Measurements from ENCODE around the gene CPD. TPM values are rescaled to one million over a fixed set of nuclear protein-coding genes. Genes with fewer than 3 reads are reported as not detected.
"Not testable (repeated sequence)": the region's sequence is repeated elsewhere in the genome, so short reads cannot be mapped to it uniquely, and the experiment has no call there.

The CPD gene
- total RNA-seq, 2 experiments from 2014 or later = 18.6 to 23.3 TPM

- Mint-ChIP-seq H3K27me3 (no peaks in the 10 kb centered on the region), H3K9me3 (peaks cover 4% of the 10 kb centered on the region), H3K36me3 (peaks cover 15% of the 10 kb centered on the region), H3K27ac (no peak overlapping the region), H3K4me1 (peaks cover 3% of the 10 kb centered on the region), H3K4me3 (no peak overlapping the region)
- DNase-seq (no peak), ATAC-seq (ENCODE audit: low read depth) (no peak)
- POLR2A ChIA-PET = interaction anchor here (0.7 kb wide), 1 partner anchor 679 kb away, joined by 4 read pairs; no protein-coding TSS in a partner anchor
Measured at GRCh38 chr17:30401097-30401496, 22.4 kb downstream of the CPD start.

DNA sequence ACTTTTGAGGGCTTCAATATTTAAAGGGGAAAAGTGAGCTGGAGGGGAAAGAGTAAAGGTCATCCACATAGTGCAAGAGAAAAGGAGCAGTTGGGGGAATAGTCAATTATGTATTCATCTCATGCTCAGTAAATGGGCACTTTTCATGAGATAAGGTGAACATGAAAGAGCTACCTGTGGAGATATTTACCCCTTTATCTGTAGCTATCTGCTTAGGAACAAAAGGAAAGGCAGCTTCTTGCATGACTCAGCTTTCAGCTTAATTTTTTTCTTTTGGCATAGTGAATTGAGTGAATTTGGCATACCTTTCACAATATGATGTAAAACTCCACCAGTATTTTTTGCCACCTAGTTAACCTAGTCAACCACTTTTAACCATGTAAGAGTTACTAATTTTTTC, 26.4 kb downstream of the CPD start:
- Mint-ChIP-seq H3K9me3 (peaks cover 9% of the 10 kb centered on the region), H3K27ac (no peak overlapping the region), H3K4me3 (no peak overlapping the region), H3K27me3 (no peaks in the 10 kb centered on the region), H3K4me1 (no peaks in the 10 kb centered on the region), H3K36me3 (peaks cover 25% of the 10 kb centered on the region)
- POLR2A ChIA-PET = no interaction called here
- no peak for DNase-seq
- ATAC-seq (ENCODE audit: low read depth) = no peak

- H3K36me3 Mint-ChIP-seq = peaks cover 36% of the 10 kb centered on the region
- ATAC-seq (ENCODE audit: low read depth); DNase-seq; H3K9me3 Mint-ChIP-seq; POLR2A ChIA-PET; H3K4me1 Mint-ChIP-seq; H3K4me3 Mint-ChIP-seq; H3K27ac Mint-ChIP-seq; H3K27me3 Mint-ChIP-seq: not testable (repeated sequence)
Measured at GRCh38 chr17:30410627-30411026, 31.9 kb downstream of the CPD start.

DNA sequence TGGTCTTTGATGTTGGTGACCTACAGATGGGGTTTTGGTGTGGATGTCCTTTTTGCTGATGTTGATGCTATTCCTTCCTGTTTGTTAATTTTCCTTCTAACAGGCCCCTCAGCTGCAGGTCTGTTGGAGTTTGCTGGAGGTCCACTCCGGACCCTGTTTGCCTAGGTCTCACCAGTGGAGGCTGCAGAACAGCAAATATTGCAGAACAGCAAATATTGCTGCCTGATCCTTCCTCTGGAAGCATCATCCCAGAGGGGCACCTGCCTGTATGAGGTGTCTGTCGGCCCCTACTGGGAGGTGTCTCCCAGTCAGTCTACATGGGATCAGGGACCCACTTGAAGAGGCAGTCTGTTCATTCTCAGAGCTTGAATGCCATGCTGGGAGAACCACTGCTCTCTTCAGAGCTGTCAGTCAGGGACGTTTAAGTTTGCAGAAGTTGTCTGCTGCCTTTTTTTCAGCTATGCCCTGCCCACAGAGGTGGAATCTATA, 33.3 kb downstream of the CPD start:
- H3K27ac Mint-ChIP-seq; H3K4me3 Mint-ChIP-seq; ATAC-seq (ENCODE audit: low read depth); DNase-seq; H3K4me1 Mint-ChIP-seq; H3K9me3 Mint-ChIP-seq; POLR2A ChIA-PET; H3K27me3 Mint-ChIP-seq: not testable (repeated sequence)
- H3K36me3 Mint-ChIP-seq = peaks cover 39% of the 10 kb centered on the region

GRCh38 chr17:30413109-30413508, 34.4 kb downstream of the CPD start:
- Mint-ChIP-seq H3K4me3 (no peak overlapping the region), H3K27me3 (no peaks in the 10 kb centered on the region), H3K27ac (no peak overlapping the region), H3K4me1 (peaks cover 7% of the 10 kb centered on the region), H3K9me3 (peaks cover 5% of the 10 kb centered on the region), H3K36me3 (peaks cover 35% of the 10 kb centered on the region)
- no peak for ATAC-seq (ENCODE audit: low read depth)
- POLR2A ChIA-PET = no interaction called here
- no peak for DNase-seq

DNA sequence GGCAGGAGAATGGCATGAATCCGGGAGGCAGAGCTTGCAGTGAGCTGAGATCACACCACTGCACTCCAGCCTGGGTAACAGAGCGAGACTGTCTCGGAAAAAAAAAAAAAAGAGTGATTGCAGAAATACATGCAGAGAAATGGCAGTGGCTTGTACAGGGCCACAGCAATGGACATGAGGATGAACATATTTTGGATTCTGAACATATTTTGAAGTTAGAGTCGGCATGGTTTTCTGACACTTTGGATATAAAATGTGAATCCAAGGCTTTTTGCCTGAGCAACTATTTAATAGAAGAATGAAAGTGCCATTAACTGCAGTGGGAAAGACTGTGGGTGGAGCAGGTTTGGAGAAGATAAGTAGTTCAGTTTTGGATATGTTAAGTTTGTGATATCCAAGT, 35.8 kb downstream of the CPD start:
- H3K27ac Mint-ChIP-seq = no peak overlapping the region
- H3K27me3 Mint-ChIP-seq = no peaks in the 10 kb centered on the region
- ATAC-seq (ENCODE audit: low read depth) (no peak), DNase-seq (no peak)
- peaks cover 28% of the 10 kb centered on the region for H3K36me3 Mint-ChIP-seq
- peaks cover 5% of the 10 kb centered on the region for H3K9me3 Mint-ChIP-seq
- peaks cover 7% of the 10 kb centered on the region for H3K4me1 Mint-ChIP-seq
- H3K4me3 Mint-ChIP-seq = no peak overlapping the region
- POLR2A ChIA-PET = no interaction called here

DNA sequence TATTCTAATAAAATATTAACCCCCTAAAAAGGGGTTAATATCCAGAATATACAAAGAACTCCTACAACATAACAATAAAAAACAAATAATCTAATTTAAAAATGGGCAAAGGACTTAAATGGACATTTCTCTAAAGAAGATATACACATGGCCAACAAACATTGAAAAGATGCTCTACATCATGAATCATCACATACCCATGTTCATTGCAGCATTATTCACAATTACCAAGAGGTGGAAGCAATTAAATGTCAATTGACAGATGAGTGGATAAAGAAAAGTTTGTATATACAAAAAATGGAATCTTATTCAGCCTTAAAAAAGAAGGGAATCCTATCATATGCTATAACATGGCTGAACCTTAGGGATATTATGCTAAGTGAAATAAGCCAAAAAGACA, 36.8 kb downstream of the CPD start:
- H3K4me1 Mint-ChIP-seq = peaks cover 7% of the 10 kb centered on the region
- ATAC-seq (ENCODE audit: low read depth) (no peak), DNase-seq (no peak)
- H3K36me3 Mint-ChIP-seq = peaks cover 22% of the 10 kb centered on the region
- H3K4me3 Mint-ChIP-seq = no peak overlapping the region
- no peak overlapping the region for H3K27ac Mint-ChIP-seq
- peaks cover 2% of the 10 kb centered on the region for H3K9me3 Mint-ChIP-seq
- POLR2A ChIA-PET = no interaction called here
- H3K27me3 Mint-ChIP-seq = no peaks in the 10 kb centered on the region

DNA sequence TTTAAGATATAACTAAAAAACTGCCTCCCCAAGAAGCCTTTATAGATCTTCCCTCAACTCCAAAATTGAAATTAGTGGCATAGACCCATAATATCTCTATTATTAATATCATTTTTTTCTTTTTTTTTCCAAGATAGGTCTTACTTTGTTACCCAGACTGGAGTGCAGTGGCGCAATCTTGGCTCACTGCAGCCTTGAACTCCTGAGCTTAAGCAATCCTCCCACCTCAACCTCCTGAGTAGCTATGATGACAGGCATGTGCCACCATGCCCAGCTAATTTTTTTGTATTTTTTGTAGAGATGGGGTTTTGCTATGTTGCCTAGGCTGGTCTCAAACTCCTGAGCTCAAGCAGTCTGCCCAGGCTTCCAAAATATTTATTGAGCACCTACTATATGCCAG, 39.3 kb downstream of the CPD start:
- POLR2A ChIA-PET; ATAC-seq (ENCODE audit: low read depth); H3K27ac Mint-ChIP-seq: not testable (repeated sequence)

DNA sequence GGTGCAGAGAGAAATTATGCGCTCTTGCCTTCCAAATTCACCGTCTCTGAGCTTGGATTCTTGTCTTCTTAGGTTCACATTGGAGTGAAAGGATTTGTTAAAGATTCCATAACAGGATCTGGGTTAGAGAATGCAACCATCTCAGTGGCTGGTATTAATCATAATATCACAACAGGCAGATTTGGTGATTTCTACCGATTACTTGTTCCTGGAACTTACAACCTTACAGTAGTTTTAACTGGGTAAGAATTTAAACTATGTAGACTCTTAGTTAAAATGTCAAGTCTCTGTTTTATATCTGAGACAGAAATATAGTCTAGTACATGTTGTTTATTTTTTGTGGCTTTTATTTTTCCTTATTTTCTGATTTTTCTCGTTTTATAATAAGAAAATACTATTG, 42.9 kb downstream of the CPD start:
- no peak for ATAC-seq (ENCODE audit: low read depth)
- H3K9me3 Mint-ChIP-seq = no peaks in the 10 kb centered on the region
- H3K27ac Mint-ChIP-seq = no peak overlapping the region
- no peak for DNase-seq
- H3K4me1 Mint-ChIP-seq = no peaks in the 10 kb centered on the region
- H3K36me3 Mint-ChIP-seq = peaks cover 16% of the 10 kb centered on the region
- no peak overlapping the region for H3K4me3 Mint-ChIP-seq
- POLR2A ChIA-PET = no interaction called here
- H3K27me3 Mint-ChIP-seq = no peaks in the 10 kb centered on the region

More for the DNA sequence above, 39.3 kb downstream of the CPD start:
- peaks cover 11% of the 10 kb centered on the region for H3K36me3 Mint-ChIP-seq
- not testable (repeated sequence) for DNase-seq, H3K4me3 Mint-ChIP-seq, H3K27me3 Mint-ChIP-seq, H3K4me1 Mint-ChIP-seq, H3K9me3 Mint-ChIP-seq

DNA sequence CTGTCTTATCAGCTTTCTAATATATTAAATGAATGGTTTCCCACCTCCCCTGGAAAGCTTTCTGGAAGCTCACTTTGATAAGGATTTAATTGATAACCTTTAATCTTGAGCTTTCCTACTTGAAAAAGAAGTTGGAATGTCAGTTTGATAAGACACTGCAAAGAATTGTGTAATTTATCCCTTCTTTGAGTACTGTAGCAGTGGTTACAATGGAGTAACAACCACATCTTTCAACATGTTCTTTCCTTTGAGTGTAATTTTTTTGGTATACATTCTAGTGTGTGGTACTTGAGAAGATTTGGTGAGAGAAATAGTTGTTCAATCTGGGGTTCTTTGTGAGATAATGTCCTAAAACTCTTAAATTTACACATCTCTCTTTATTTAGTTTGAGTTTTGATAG, 43.4 kb downstream of the CPD start:
- POLR2A ChIA-PET = no interaction called here
- H3K36me3 Mint-ChIP-seq = peaks cover 16% of the 10 kb centered on the region
- H3K4me3 Mint-ChIP-seq = no peak overlapping the region
- H3K27me3 Mint-ChIP-seq = no peaks in the 10 kb centered on the region
- no peak overlapping the region for H3K27ac Mint-ChIP-seq
- H3K9me3 Mint-ChIP-seq = no peaks in the 10 kb centered on the region
- no peaks in the 10 kb centered on the region for H3K4me1 Mint-ChIP-seq
- ATAC-seq (ENCODE audit: low read depth) (no peak), DNase-seq (no peak)

- no peaks in the 10 kb centered on the region for H3K9me3 Mint-ChIP-seq
- H3K4me3 Mint-ChIP-seq = no peak overlapping the region
- no peaks in the 10 kb centered on the region for H3K27me3 Mint-ChIP-seq
- H3K4me1 Mint-ChIP-seq = no peaks in the 10 kb centered on the region
- H3K27ac Mint-ChIP-seq = no peak overlapping the region
- DNase-seq (no peak), ATAC-seq (ENCODE audit: low read depth) (no peak)
- H3K36me3 Mint-ChIP-seq = peaks cover 24% of the 10 kb centered on the region
- POLR2A ChIA-PET = no interaction called here
Measured at GRCh38 chr17:30424471-30424870, 45.7 kb downstream of the CPD start.

DNA sequence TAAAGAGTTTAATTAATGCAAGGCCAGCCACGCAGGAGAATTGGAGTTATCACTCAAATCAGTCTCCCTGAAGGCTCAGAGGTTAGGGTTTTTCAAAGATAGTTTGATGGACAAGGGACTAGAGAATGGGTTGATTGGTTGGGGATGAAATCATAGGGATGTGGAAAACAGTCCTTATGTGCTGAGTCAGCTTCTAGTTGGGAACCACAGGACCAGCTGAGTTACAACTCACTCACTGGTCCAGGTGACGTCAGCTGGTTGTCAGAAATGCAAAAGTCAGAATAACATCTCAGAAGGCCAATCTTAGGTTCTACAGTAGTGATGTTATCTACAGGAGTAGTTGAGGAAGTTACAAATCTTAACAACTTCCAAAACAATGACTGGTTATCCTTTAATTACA, 47.6 kb downstream of the CPD start:
- Mint-ChIP-seq H3K9me3 (no peaks in the 10 kb centered on the region), H3K4me1 (no peaks in the 10 kb centered on the region), H3K4me3 (no peak overlapping the region), H3K36me3 (peaks cover 23% of the 10 kb centered on the region), H3K27ac (no peak overlapping the region), H3K27me3 (no peaks in the 10 kb centered on the region)
- DNase-seq = no peak
- no peak for ATAC-seq (ENCODE audit: low read depth)
- POLR2A ChIA-PET = no interaction called here

GRCh38 chr17:30427611-30428010, 48.9 kb downstream of the CPD start:
- Mint-ChIP-seq H3K4me3 (no peak overlapping the region), H3K27ac (no peak overlapping the region), H3K27me3 (no peaks in the 10 kb centered on the region), H3K9me3 (no peaks in the 10 kb centered on the region), H3K36me3 (peaks cover 22% of the 10 kb centered on the region), H3K4me1 (no peaks in the 10 kb centered on the region)
- ATAC-seq (ENCODE audit: low read depth) (no peak), DNase-seq (no peak)
- POLR2A ChIA-PET = no interaction called here

GRCh38 chr17:30429155-30429554, 50.4 kb downstream of the CPD start:
- DNase-seq (no peak), ATAC-seq (ENCODE audit: low read depth) (no peak)
- H3K36me3 Mint-ChIP-seq = peaks cover 30% of the 10 kb centered on the region
- no peak overlapping the region for H3K4me3 Mint-ChIP-seq
- H3K9me3 Mint-ChIP-seq = no peaks in the 10 kb centered on the region
- no peak overlapping the region for H3K27ac Mint-ChIP-seq
- no peaks in the 10 kb centered on the region for H3K4me1 Mint-ChIP-seq
- POLR2A ChIA-PET = no interaction called here
- no peaks in the 10 kb centered on the region for H3K27me3 Mint-ChIP-seq

DNA sequence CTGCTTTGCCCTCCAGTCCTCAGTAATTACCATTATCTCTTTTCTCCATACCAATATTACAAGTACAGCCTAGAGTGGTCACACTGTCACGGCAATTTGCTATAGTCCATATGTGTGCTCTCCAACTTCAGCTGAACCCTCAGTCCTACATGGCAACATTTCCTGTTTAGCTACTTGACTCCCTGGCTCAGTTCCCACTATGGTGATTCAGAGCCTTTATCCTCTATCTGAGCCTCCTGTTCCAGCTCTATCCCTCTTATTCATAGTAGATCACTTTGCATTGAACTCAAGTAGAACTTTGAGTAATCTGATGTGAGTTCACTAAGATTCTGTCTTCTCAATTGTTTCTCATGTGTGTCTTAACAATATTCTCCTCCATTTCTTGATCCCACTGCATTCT, 54.8 kb downstream of the CPD start:
- DNase-seq (no peak), ATAC-seq (ENCODE audit: low read depth) (no peak)
- H3K27ac Mint-ChIP-seq = no peak overlapping the region
- no peak overlapping the region for H3K4me3 Mint-ChIP-seq
- peaks cover 30% of the 10 kb centered on the region for H3K36me3 Mint-ChIP-seq
- POLR2A ChIA-PET = no interaction called here
- no peaks in the 10 kb centered on the region for H3K9me3 Mint-ChIP-seq
- no peaks in the 10 kb centered on the region for H3K27me3 Mint-ChIP-seq
- no peaks in the 10 kb centered on the region for H3K4me1 Mint-ChIP-seq
